ENCODE results near the gene CASP12.
"Not testable (repeated sequence)": the region's sequence is repeated elsewhere in the genome, so short reads cannot be mapped to it uniquely, and the experiment has no call there.

CASP12 gene

DNA sequence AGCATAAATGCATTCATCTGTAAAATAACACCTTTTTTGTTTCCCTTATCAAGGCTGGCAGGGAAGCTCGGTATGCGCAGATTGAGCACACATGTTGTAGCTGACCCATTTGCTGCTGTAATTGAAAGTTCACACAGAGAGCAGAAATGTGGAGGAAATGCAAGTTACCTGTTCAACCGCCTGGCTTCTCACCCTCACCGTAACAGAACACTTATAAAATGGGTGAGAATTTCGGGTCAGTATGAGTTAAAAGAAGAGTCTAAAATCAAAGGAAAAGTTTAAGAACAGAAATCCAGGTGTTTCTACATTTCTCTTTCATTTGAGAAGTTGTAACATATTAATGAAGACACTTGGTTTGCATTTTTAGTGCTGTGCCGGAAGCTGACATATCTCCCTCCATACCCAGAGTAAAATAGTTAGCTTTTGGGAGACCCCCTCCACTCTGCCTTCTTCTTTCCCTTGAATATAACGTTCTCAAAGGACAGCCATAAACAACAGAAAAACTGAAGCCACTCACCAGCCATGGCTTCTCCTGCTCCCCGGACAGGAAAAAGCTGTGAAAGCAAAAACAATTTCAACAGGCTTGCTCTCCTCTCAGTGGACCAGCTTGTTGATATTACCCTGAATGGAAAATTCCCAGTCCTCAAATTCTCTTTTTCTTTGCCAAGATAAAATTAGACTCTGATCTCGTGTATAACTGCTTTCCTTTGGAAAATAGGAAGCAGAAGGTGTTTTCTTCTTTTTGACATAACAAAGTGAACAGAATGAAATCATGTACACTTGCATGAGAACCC lies at the start of gene CASP12:
Gene CASP12, minus strand, starts transcription at position 570 of the 794 bp plus-strand sequence.
- peak; percentile 56 for FAIRE-seq

DNA sequence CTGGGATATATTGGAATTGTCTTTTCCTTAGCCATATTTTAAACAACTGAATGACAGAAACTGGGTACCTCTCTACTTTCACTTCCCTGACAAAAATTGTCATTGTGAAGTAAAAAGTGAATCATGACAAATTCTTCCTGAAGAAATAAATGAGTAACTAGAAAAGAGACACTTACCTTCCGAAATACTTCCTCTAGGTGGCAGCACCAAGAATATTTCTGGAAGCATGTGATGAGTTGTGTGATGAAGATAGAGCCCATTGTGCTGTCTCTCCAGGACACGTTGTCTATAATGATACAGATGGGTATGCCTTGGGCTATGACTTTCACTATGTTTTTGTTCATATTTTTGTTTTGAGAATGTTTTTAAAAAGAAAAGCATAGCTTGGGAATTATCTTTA lies 48.6 kb upstream of the CASP12 start:
- FAIRE-seq: peak; percentile 97

DNA sequence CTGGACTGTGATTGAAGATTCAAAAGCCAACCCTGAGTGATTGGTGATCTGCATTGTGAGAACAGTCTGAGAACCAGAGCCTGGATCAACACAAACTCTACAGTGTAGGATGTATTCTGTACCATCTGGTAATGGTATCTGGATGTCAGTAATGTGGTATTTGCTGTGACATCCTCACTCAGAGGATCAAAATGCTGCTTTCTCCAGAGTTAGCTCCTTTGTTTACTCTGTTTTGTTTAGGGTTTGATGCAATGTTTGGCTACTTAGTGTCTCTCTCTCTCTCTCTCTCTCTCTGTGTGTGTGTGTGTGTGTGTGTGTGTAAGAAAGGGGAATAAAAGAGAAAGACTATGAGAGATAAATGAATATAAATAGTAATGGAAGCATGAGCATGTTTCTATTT lies 45.8 kb upstream of the CASP12 start:
- no peak for FAIRE-seq

DNA sequence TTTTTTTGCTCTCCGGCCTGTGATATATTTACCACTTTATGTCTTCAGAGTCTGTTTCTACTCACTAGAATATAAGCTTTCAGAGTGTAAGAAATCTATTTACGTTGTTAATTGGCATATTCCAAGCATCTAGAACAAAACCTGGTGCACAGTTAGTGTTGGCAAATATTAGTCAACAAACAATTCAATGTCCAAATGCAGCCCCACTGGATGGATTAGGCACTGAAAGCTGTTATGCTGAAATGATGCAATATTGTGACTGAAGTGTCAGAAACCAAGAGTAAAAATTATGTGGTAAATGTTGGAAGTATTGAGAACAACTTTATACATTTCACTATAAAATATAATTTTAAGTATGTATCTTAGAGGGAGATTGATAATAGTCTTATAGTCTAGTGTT lies 45.3 kb upstream of the CASP12 start:
- FAIRE-seq: no peak

DNA sequence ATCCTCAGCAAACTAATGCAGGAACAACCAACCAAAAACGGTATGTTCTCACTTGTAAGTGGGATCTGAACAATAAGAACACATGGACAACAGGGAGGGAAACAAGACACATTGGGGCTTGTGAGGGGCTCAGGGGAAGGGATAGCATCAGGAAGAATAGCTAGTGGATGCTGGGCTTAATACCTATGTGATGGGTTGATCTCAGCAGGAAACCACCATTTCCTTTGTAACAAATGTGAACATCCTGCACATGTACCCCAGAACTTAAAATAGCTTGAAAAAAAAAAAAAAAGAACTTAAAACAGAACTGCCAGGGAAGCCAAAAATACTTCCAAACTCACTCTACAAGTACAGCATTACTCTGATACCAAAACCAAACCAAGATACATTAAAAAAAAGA lies 36.3 kb upstream of the CASP12 start:
- FAIRE-seq: no peak

DNA sequence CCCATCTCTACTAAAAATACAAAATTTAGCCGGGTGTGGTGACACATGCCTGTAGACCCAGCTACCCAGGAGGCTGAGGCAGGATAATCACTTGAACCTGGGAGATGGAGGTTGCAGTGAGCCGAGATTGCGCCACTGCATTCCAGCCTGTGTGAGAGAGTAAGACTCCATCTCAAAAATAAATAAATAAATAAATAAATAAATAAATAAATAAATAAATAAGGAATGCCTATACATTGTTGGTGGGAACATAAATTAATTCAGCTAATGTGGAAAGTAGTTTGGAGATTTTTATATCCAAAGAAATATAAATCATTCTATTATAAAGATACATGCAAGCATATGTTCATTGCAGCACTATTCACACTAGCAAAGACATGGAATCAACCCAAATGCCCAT lies 35.8 kb upstream of the CASP12 start:
- not testable (repeated sequence) for FAIRE-seq

DNA sequence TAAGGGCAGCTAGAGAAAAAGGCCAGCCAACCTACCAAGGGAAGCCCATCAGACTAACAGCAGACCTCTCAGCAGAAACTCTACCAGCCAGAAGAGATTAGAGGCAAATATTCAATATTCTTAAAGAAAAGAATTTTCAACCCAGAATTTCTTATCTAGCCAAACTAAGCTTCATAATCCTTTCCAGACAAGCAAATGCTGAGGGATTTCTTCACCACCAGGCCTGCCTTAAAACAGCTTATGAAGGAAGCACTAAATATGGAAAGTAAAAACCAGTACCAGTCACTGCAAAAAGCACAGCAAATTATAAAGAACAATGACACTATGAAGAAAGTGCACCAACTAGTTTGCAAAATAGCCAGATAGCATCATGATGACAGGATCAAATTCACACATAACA lies 30.6 kb upstream of the CASP12 start:
- no peak for FAIRE-seq

DNA sequence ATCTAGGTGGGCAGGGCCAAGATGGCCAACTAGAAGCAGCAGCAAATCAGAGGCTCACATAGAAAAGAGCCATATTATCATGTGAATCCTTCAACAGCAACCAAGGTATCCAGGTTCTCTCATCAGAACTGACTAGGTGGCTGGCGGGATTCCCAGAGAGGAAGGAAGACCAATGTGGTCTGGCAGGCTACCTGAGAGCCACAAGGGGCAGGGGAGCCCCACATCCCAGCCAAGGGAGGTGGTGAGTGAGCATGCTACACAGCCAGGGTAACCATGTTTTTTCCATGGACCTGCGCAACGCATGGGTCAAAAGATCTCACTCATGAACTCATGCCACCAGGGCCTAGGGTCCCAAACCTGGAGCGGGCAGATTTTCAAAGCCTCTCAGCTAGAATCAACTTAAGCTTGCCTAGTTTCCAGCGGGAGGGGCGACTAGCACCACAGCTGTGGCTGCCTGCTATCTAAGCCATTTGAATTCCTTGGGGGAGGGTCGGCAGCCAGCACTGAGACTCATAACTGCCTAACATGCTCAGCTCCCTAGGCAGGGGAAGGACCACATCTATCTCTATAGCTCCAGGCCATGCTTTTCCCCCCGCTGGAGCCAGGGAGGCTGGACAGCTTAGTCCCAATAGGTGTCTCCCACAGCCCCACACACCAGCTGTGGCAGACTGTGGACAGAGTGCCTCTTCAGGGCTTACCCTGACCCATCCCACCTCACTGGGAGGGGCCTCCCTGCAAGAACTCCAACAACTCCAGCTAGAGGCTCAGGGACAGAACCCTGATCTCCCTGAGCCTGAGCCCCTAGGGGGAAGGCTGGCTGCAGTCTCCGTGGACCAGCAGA lies 28.7 kb upstream of the CASP12 start:
- FAIRE-seq: no peak

DNA sequence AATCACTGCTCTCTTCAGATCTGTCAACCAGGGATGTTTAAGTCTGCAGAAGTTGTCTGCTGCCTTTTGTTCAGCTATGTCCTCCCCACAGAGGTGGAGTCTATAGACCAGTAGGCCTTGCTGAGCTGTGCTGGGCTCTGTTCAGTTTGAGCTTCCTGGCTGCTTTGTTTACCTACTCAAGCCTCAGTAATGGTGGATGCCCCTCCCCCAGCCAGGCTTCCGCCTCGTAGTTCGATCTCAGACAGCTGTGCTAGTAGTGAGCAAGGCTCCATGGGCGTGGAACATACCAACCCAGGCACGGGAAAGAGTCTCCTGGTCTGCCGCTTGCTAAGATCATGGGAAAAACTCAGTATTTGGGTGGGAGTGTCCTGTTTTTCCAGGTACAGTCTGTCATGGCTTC lies 27.6 kb upstream of the CASP12 start:
- FAIRE-seq: no peak

DNA sequence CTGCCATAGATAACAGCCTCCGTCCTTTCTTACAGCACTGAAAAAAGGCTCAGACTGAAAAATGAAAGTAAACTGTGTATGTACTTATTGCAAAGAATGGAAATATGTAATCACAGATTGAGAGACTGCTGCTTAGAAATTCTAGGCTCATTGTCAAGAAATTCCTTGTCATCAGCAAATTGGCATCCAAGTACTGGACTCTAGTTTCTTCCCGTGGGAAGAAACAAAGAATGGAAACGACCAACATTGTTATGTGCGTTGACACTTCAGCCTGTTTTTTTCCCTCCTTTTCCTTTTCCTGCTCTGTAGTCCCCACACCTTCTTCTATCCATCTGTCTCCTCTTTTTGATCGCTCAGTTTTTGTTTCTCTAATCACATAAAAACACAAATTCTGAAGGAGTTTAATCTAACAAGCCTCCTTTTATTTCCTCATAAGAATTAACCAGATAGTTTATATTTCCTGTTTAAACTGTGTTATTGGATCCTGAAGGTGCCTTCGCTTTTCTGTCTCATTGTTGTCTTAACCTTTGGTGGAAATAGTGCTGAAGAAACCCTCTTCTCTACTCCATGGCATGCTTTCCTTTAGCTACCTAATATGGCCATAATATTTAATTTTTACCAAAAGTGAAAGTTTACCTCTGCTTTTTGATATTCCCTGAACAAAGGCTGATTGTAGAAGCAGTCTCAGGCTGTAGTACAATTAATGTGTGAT lies 20.0 kb upstream of the CASP12 start:
- no peak for FAIRE-seq

DNA sequence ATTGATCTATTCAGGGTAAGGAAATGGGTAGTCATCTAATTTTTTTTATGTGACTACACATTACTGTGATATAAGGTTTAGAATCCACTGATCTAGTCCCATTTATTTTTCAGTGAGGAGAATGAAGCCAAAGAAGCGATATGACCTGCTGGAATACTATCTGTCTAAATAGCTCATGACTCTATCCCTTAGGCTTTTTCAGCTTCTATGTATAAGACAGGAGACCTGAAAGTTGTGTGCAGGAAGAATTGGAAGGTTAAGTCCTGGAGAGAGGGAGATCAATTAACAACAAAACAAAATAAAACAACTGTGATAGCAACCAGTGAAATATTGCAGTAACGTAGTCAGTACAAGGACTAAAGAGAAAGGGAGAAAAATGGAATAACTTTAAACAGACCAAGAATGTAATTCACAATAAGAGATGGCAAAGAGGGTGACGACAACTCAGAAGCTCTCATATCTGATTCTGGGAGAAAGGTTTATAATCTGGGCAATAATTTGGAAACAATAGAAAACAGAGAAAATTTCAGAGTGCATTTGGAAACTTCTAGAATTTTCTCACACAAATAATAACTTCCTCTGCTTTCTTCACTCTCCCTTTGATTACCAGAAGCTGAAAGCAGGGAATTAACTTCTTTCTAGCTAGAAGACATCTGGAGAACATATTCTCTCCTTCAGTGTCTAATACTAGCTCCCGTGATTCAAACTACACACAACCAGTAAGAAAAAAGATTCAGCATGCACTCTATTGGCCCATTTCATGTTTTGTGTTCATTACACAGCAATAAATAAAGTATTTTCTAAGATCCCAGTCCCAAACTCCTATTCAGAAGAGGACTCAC lies 19.2 kb upstream of the CASP12 start:
- FAIRE-seq: no peak

DNA sequence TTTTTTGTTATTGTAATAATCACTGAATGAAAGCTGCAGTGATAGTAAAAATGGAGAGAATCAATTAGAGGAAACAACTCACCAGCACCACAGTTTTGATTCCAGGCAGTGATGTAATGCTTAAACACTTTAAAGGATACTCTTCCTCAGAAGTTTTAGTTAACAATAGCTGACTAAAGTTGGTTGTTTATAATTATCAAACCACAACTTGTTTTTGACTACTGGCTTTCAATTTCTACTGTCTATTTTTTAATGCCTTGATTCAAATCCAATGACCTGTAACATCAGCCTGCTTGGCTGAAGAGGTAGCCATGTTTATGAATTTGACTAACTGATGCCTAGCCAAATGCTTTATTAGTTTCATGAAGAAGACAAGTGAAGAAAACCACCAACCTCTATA lies 18.2 kb upstream of the CASP12 start:
- no peak for FAIRE-seq

DNA sequence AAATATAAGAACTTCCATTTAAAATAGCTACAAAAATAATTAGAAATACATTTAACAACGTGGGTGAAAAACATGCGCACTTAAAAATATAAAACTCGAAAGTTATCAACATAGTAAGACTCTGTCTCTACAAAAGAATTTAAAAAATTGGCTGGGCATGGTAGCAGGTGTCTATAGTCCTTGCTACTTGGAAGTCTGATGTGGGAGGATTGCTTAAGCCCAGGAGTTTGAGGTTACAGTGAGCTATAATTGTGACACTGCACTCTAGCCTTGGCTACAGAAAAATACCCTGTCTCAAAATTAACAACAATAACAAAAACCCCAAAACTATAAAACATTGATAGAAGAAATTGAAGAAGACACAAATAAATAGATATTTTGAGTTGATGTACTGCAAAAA lies 13.8 kb upstream of the CASP12 start:
- no peak for FAIRE-seq

DNA sequence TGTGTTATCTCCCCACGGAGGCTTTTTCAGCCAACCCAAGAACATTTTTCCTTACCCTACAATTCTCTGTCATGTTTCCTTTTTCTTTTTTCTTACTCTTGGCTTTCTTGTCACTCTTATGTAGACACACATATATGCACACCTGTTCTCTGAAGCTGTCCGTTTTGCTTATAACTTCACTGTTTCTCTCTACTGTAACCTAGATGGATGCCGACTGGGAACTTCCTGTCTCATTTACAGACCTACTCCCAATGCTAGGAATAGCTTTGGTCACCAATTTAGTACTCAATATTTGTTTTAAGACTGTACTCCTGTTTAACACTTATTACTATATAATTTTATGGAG lies 9.9 kb upstream of the CASP12 start:
- no peak for FAIRE-seq

DNA sequence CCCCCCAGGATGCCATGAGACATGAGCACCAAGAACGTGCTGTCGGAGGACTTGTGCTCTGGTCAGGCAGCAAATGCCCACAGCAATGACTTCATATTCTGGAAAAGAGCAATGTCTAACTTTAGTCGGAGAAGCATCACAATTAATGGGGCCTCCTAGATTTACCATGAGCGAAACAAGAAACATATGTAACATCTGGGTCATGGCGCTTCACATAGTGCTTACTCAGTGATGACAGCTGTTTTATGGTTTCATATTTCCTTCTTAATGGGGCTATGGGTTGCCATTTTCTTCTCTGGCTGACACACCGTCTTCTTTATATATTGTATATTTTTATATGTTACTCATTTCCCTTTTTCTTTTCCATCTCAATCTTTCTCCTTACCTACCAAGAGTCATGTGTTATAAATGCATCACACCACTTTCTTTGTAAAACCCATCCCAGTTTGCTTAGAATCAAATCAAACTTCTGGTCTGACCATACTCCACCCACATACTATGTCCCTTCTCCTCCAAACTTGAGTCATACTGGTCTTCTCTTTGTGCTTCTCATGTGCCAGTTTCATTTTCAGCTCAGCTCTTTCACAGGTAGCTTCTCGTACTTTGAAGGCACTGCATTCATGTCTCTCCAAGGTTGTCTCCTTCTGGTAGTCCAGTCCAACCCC lies 9.4 kb upstream of the CASP12 start:
- FAIRE-seq: no peak

DNA sequence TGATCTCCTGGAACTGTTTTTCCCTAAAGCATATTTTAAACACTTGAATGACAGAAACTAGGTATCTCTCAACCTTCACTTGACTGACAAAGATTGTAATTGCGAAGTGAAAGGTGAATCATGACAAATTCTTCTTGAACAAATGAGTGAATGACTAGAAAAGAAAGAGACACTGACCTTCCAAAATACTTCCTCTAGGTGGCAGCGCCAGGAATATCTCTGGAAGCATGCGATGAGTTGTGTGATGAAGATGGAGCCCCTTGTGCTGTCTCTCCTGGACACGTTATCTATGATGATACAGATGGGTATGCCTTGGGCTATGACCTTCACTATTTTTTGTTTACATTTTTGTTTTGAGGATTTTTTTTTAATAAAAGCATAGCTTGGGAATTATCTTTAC lies 7.0 kb upstream of the CASP12 start:
- no peak for FAIRE-seq

DNA sequence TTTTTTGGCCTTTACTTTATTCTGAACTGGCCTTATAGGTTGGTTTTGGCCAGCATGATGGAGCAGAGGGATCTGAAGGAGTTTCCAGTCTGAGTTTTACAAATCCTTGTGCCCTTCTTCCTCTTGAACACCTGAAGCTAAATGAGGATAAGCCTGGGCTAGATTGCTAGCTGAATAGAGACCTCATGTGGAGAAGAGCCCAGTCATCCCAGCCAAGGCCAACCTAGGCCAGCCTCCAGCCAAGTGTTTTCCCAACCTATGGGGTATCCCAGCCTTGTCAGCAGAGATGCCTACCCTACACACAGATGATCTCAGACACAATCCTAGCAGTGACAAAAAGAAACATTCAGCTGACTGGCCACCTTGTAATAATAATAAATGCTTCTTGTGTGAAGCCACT lies 966 bp upstream of the CASP12 start:
- FAIRE-seq: no peak

DNA sequence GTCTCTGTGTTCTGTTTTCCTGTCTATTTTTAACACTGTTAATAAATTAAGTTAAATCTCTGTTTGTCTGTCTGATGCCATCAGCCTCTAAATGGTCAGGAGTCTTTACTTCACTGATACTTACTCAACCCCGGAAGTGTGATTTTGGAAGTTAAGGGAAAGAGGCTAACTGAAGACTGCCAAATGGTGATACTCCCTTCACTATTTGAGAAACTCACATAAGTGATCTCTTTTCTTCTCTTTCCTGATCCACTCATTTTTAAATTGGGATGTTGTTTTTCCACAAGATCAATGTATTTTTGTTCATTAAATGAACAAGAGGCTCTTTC lies 389 bp upstream of the CASP12 start:
- peak; percentile 43 for FAIRE-seq

DNA sequence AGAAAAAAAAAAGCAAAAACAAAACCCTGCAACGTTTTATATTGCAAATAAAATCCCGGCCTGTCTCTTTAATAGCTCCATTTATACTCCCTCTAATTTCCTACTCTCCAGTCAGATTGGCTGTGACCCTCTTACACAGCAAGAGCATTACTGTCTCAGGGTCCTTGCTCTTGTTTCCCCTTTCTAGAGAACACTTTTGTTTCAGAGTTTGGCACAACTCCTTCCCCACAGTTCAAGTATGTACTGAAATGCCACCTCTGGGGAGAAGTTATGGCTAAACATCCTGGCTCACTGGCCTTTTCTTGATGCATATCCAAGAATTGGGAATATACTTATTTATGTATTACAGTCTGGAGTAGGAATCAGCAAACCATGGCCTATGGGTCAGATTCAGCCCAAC lies 2.6 kb downstream of the CASP12 start:
- FAIRE-seq: no peak

DNA sequence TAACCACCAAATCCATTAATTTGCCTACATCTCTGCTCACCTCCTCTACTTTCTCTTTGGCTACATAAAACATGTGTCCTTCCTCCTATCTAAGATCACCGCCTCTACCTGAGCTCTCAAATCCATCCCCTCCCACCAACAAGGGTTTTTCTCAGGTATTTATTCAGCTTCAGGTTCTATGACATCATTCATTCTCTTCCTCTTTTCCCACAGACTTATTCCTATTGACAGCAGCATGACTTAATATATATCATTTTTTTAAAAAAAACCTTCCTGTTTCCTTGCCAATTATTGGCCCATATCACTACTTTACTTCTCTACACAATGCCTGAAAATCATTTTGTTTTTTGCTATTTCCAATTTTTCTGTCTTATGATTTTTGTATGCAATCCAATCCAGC lies 4.4 kb downstream of the CASP12 start:
- FAIRE-seq: no peak

DNA sequence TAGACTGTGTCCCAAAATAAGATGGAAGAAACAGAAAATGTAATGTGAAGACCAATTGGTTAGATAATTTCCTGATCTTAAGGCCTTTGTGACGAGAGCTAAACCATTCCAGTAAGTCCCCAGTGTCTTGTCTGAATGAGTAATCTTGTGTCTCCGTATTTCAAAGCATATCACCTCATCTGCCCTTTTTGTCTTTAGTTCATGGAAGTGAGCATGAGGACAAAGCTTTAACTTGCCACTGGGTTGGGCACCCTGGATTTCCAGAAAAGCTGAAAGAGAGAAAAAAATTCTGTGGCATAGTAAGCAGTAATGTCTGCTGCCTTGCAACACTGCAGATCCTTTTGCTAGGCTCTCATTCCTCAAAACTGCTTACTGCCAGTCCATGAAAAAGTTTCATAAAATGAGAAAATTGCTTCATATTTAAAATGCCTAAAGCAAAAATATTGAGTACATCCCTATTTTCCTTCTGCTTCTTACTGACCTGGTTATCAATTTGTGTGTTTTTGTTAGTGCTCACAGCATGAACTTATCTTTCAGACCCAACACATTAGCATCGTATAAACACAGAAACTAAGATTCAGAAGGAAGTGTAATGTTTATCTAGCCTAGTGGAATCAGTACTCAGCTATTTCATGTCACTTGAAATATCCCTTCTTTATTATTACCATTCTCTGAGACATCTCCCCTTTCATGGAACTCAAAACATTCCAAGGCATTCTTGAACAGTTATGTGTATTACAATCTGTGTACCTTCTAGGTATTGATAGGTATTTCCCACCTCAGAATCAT lies 5.3 kb downstream of the CASP12 start:
- no peak for FAIRE-seq

DNA sequence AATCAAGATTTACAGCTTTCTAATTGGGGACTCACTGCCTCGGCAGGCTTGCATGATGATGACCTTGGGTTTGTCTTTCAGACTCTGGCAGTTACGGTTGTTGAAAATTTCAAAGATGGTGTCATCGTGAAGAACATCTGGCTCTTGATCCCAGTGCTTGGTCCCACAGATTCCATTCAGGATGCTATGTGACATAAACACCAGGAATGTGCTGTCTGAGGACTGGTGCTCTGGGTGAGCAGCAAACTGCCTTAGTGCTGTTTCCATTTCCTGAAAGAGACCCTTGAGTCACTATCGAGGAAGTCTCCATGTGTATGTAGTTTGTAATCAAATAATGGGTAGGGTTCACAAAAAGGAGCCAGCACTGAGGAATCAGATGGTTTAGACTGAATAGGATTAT lies 7.1 kb downstream of the CASP12 start:
- no peak for FAIRE-seq
